Iris pigment epithelial cell (primary cell): ENCODE measurements around the gene GALNT17.
A peak's percentile ranks its signal among the peaks of the same experiment; 100 is the strongest.

Experiments
- DNase-seq: peaks from one replicate; pipeline ENCODE4 v3.0.0-alpha.2; 2011; ENCODE audit warnings: low read depth

GALNT17 gene

GRCh38 chr7:71132127-71132376 lies at the start of gene GALNT17:
GALNT17 (plus strand) TSS chr7:71132144.
- no peak for DNase-seq

- DNase-seq, result no peak
These were observed 36.6 kb upstream of the GALNT17 start for GRCh38 chr7:71095266-71095860.

- no peak for DNase-seq
These were observed 35.6 kb upstream of the GALNT17 start for GRCh38 chr7:71096351-71096750.

- no peak for DNase-seq
These were observed 25.7 kb upstream of the GALNT17 start for GRCh38 chr7:71106226-71106625.

GRCh38 chr7:71112436-71112835 lies 19.5 kb upstream of the GALNT17 start:
- DNase-seq, result no peak

- no peak for DNase-seq
These were observed 11.8 kb upstream of the GALNT17 start for GRCh38 chr7:71120096-71120495.

- DNase-seq, result no peak
These were observed 2.8 kb upstream of the GALNT17 start for GRCh38 chr7:71129126-71129525.

- DNase-seq, result no peak
These were observed 1.8 kb upstream of the GALNT17 start for GRCh38 chr7:71130031-71130679.

- DNase-seq, result peak; percentile 15
These were observed 453 bp upstream of the GALNT17 start for GRCh38 chr7:71131256-71132126.

- peak; percentile 11 for DNase-seq
These were observed 660 bp downstream of the GALNT17 start for GRCh38 chr7:71132377-71133231.

GRCh38 chr7:71133232-71133622 lies 1.3 kb downstream of the GALNT17 start:
- peak; percentile 3 for DNase-seq

- no peak for DNase-seq
These were observed 1.9 kb downstream of the GALNT17 start for GRCh38 chr7:71133856-71134255.

GRCh38 chr7:71135116-71135515 lies 3.2 kb downstream of the GALNT17 start:
- no peak for DNase-seq

- no peak for DNase-seq
These were observed 3.7 kb downstream of the GALNT17 start for GRCh38 chr7:71135663-71136062.

GRCh38 chr7:71137479-71137878 lies 5.5 kb downstream of the GALNT17 start:
- DNase-seq, result no peak

- no peak for DNase-seq
These were observed 8.3 kb downstream of the GALNT17 start for GRCh38 chr7:71140264-71140663.

- peak; percentile 4 for DNase-seq
These were observed 13.0 kb downstream of the GALNT17 start for GRCh38 chr7:71144963-71145362.

- DNase-seq, result no peak
These were observed 14.3 kb downstream of the GALNT17 start for GRCh38 chr7:71145906-71146901.

GRCh38 chr7:71148098-71148497 lies 16.2 kb downstream of the GALNT17 start:
- no peak for DNase-seq

GRCh38 chr7:71155236-71155635 lies 23.3 kb downstream of the GALNT17 start:
- no peak for DNase-seq

- DNase-seq, result no peak
These were observed 25.8 kb downstream of the GALNT17 start for GRCh38 chr7:71157757-71158156.
